ENCODE data around the gene ZBTB14.

ZBTB14 gene

DNA sequence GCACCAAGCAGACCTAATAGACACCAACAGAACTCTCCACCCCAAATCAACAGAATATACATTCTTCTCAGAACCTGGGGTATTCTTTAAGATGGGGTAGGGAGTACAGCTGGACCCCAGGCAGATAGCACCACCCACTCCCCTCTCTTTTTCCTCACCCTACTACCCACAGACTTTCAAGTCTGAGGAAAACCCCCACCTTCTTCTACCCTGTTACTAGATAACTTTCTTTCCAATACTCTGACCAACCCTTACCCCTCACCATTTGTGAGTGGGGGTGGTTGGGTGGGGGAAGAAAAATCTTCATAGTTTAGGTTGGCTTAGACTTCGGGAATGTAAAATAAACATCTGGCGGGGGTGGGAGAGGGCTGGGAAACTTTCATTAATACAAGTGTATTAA lies 20.3 kb upstream of the ZBTB14 start:
- no peak for DNase-seq
- no peak overlapping the region for H2BK5ac ChIP-seq (ENCODE audit: low read length)
- H3K4me3 ChIP-seq (ENCODE audit: low read length), result no peak overlapping the region
- no peak overlapping the region for H2BK120ac ChIP-seq (ENCODE audit: low read depth, low read length)
- H3K56ac ChIP-seq (ENCODE audit: low read length), result no peak overlapping the region
- no peak overlapping the region for H3K4ac ChIP-seq (ENCODE audit: low read depth, low read length)
- H3K4me1 ChIP-seq (ENCODE audit: control insufficient read depth, low read depth, low read length), result no peaks in the 10 kb centered on the region
- no peak overlapping the region for H3K9ac ChIP-seq (ENCODE audit: low read length)
- H3K27ac ChIP-seq (ENCODE audit: low read depth, low read length), result no peak overlapping the region
- H4K8ac ChIP-seq (ENCODE audit: low read depth, low read length), result no peak overlapping the region
- no peaks in the 10 kb centered on the region for H3K79me1 ChIP-seq (ENCODE audit: low read length)
- no peak overlapping the region for H3K23ac ChIP-seq (ENCODE audit: low read length)
- H3K36me3 ChIP-seq (ENCODE audit: control insufficient read depth, insufficient read depth, low read length), result no peaks in the 10 kb centered on the region
- no peak overlapping the region for H2AK5ac ChIP-seq (ENCODE audit: low read length)
- no peaks in the 10 kb centered on the region for H3K27me3 ChIP-seq (ENCODE audit: insufficient read depth, low read length, poor library complexity)
- no peak overlapping the region for H3K18ac ChIP-seq (ENCODE audit: low read length)
- H3K79me2 ChIP-seq (ENCODE audit: control insufficient read depth, insufficient read depth, low read length), result no peaks in the 10 kb centered on the region
- no peak overlapping the region for H3K4me2 ChIP-seq (ENCODE audit: low read length)
- WGBS (ENCODE audit: extremely low coverage, insufficient coverage, low lambda C conversion rate), result no CpG with 5 or more reads among the region's 2 CpGs
- no peak overlapping the region for H4K5ac ChIP-seq (ENCODE audit: low read length)
- H2BK15ac ChIP-seq (replicated peaks; ENCODE audit: low read depth), result no peak overlapping the region

- H3K18ac ChIP-seq (ENCODE audit: low read length), result no peak overlapping the region
- H2AK5ac ChIP-seq (ENCODE audit: low read length), result no peak overlapping the region
- H3K23ac ChIP-seq (ENCODE audit: low read length), result no peak overlapping the region
- DNase-seq, result no peak
- no peak overlapping the region for H3K4ac ChIP-seq (ENCODE audit: low read depth, low read length)
- H3K79me1 ChIP-seq (ENCODE audit: low read length), result no peaks in the 10 kb centered on the region
- H3K4me1 ChIP-seq (ENCODE audit: control insufficient read depth, low read depth, low read length), result no peaks in the 10 kb centered on the region
- H3K27me3 ChIP-seq (ENCODE audit: insufficient read depth, low read length, poor library complexity), result no peaks in the 10 kb centered on the region
- no peak overlapping the region for H4K5ac ChIP-seq (ENCODE audit: low read length)
- H3K56ac ChIP-seq (ENCODE audit: low read length), result no peak overlapping the region
- no peak overlapping the region for H3K4me2 ChIP-seq (ENCODE audit: low read length)
- H2BK5ac ChIP-seq (ENCODE audit: low read length), result no peak overlapping the region
- H3K36me3 ChIP-seq (ENCODE audit: control insufficient read depth, insufficient read depth, low read length), result no peaks in the 10 kb centered on the region
- WGBS (ENCODE audit: extremely low coverage, insufficient coverage, low lambda C conversion rate), result no CpG with 5 or more reads among the region's 6 CpGs
- H3K9ac ChIP-seq (ENCODE audit: low read length), result no peak overlapping the region
- H2BK15ac ChIP-seq (replicated peaks; ENCODE audit: low read depth), result no peak overlapping the region
- no peak overlapping the region for H2BK120ac ChIP-seq (ENCODE audit: low read depth, low read length)
- H3K27ac ChIP-seq (ENCODE audit: low read depth, low read length), result no peak overlapping the region
- no peak overlapping the region for H4K8ac ChIP-seq (ENCODE audit: low read depth, low read length)
- H3K4me3 ChIP-seq (ENCODE audit: low read length), result no peak overlapping the region
- H3K79me2 ChIP-seq (ENCODE audit: control insufficient read depth, insufficient read depth, low read length), result no peaks in the 10 kb centered on the region
Observed at GRCh38 chr18:5311301-5311989, 15.9 kb upstream of the ZBTB14 start.

DNA sequence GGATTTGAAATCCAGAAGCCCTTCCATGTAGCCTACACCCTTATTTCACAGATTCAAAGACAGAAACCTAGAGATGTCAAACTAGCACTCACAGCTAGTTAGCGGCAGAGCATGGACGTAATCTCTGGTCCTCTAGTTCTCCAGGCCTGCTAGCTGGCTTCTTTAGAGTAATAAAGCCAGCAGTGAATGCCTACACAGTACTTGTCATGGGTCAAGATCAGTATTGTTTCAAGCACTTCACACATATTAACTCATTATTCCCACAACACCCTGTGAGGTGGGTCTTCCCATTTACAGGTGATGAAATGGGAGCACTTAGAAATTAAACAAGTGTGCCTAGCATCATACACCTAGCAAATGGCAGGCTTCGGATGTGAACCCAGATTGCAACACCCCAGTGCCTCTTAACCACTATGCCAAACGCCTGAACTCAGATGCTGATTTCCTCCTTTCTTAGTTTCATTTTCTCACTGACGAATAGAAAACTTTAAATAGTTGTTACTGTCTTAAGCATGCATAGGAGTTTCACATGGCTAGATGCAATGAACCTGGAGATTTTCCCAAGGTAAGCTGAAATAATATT lies 14.5 kb upstream of the ZBTB14 start:
- no peak overlapping the region for H4K5ac ChIP-seq (ENCODE audit: low read length)
- H3K79me2 ChIP-seq (ENCODE audit: control insufficient read depth, insufficient read depth, low read length), result no peaks in the 10 kb centered on the region
- no peak overlapping the region for H3K4me2 ChIP-seq (ENCODE audit: low read length)
- no peak overlapping the region for H2BK5ac ChIP-seq (ENCODE audit: low read length)
- no peaks in the 10 kb centered on the region for H3K27me3 ChIP-seq (ENCODE audit: insufficient read depth, low read length, poor library complexity)
- no peak overlapping the region for H2BK15ac ChIP-seq (replicated peaks; ENCODE audit: low read depth)
- no peak overlapping the region for H2BK120ac ChIP-seq (ENCODE audit: low read depth, low read length)
- H3K4ac ChIP-seq (ENCODE audit: low read depth, low read length), result no peak overlapping the region
- no CpG with 5 or more reads among the region's 5 CpGs for WGBS (ENCODE audit: extremely low coverage, insufficient coverage, low lambda C conversion rate)
- no peaks in the 10 kb centered on the region for H3K4me1 ChIP-seq (ENCODE audit: control insufficient read depth, low read depth, low read length)
- H3K79me1 ChIP-seq (ENCODE audit: low read length), result no peaks in the 10 kb centered on the region
- H3K4me3 ChIP-seq (ENCODE audit: low read length), result no peak overlapping the region
- H2AK5ac ChIP-seq (ENCODE audit: low read length), result no peak overlapping the region
- no peak overlapping the region for H4K8ac ChIP-seq (ENCODE audit: low read depth, low read length)
- H3K36me3 ChIP-seq (ENCODE audit: control insufficient read depth, insufficient read depth, low read length), result no peaks in the 10 kb centered on the region
- H3K9ac ChIP-seq (ENCODE audit: low read length), result no peak overlapping the region
- H3K18ac ChIP-seq (ENCODE audit: low read length), result no peak overlapping the region
- no peak overlapping the region for H3K56ac ChIP-seq (ENCODE audit: low read length)
- no peak overlapping the region for H3K27ac ChIP-seq (ENCODE audit: low read depth, low read length)
- H3K23ac ChIP-seq (ENCODE audit: low read length), result no peak overlapping the region
- DNase-seq, result no peak

- H2BK5ac ChIP-seq (ENCODE audit: low read length), result no peak overlapping the region
- H3K9ac ChIP-seq (ENCODE audit: low read length), result no peak overlapping the region
- no peak overlapping the region for H3K4ac ChIP-seq (ENCODE audit: low read depth, low read length)
- H3K18ac ChIP-seq (ENCODE audit: low read length), result no peak overlapping the region
- no peak overlapping the region for H4K5ac ChIP-seq (ENCODE audit: low read length)
- no CpG with 5 or more reads among the region's 2 CpGs for WGBS (ENCODE audit: extremely low coverage, insufficient coverage, low lambda C conversion rate)
- no peak overlapping the region for H4K8ac ChIP-seq (ENCODE audit: low read depth, low read length)
- no peak overlapping the region for H3K4me2 ChIP-seq (ENCODE audit: low read length)
- H3K56ac ChIP-seq (ENCODE audit: low read length), result no peak overlapping the region
- no peak overlapping the region for H2BK15ac ChIP-seq (replicated peaks; ENCODE audit: low read depth)
- H3K23ac ChIP-seq (ENCODE audit: low read length), result no peak overlapping the region
- H3K79me2 ChIP-seq (ENCODE audit: control insufficient read depth, insufficient read depth, low read length), result no peaks in the 10 kb centered on the region
- no peaks in the 10 kb centered on the region for H3K79me1 ChIP-seq (ENCODE audit: low read length)
- no peak overlapping the region for H3K4me3 ChIP-seq (ENCODE audit: low read length)
- H3K27me3 ChIP-seq (ENCODE audit: insufficient read depth, low read length, poor library complexity), result no peaks in the 10 kb centered on the region
- H2AK5ac ChIP-seq (ENCODE audit: low read length), result no peak overlapping the region
- no peak overlapping the region for H2BK120ac ChIP-seq (ENCODE audit: low read depth, low read length)
- H3K36me3 ChIP-seq (ENCODE audit: control insufficient read depth, insufficient read depth, low read length), result no peaks in the 10 kb centered on the region
- no peak for DNase-seq
- H3K4me1 ChIP-seq (ENCODE audit: control insufficient read depth, low read depth, low read length), result no peaks in the 10 kb centered on the region
- no peak overlapping the region for H3K27ac ChIP-seq (ENCODE audit: low read depth, low read length)
Observed at GRCh38 chr18:5305835-5306234, 10.3 kb upstream of the ZBTB14 start.

DNA sequence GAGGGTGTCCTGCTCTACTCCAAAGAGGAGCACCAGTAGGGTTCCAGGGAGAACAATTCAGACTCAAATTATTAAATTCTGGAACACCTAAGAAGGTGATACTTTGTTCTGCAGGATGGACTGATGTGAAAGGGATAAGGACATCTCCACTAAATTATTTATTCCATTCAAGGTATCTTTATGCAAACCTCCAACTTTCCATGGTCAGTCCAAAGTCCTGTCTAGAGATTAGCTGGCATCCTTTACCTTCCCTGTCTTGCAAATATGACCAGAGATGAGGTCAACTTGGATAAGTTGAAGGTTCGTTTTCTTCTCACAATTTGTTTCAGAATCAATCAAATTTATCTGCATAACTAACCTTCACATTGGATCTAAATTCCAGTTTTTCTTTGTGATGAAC lies 8.7 kb upstream of the ZBTB14 start:
- no peaks in the 10 kb centered on the region for H3K27me3 ChIP-seq (ENCODE audit: insufficient read depth, low read length, poor library complexity)
- H3K79me1 ChIP-seq (ENCODE audit: low read length), result no peaks in the 10 kb centered on the region
- no peak for DNase-seq
- no peak overlapping the region for H2BK120ac ChIP-seq (ENCODE audit: low read depth, low read length)
- H4K5ac ChIP-seq (ENCODE audit: low read length), result no peak overlapping the region
- no peaks in the 10 kb centered on the region for H3K79me2 ChIP-seq (ENCODE audit: control insufficient read depth, insufficient read depth, low read length)
- no peak overlapping the region for H3K27ac ChIP-seq (ENCODE audit: low read depth, low read length)
- H3K4me2 ChIP-seq (ENCODE audit: low read length), result no peak overlapping the region
- H3K4ac ChIP-seq (ENCODE audit: low read depth, low read length), result no peak overlapping the region
- H3K4me3 ChIP-seq (ENCODE audit: low read length), result no peak overlapping the region
- H3K4me1 ChIP-seq (ENCODE audit: control insufficient read depth, low read depth, low read length), result no peaks in the 10 kb centered on the region
- H3K9ac ChIP-seq (ENCODE audit: low read length), result no peak overlapping the region
- WGBS (ENCODE audit: extremely low coverage, insufficient coverage, low lambda C conversion rate), result no CpG with 5 or more reads among the region's 1 CpG
- no peak overlapping the region for H2BK5ac ChIP-seq (ENCODE audit: low read length)
- no peak overlapping the region for H3K23ac ChIP-seq (ENCODE audit: low read length)
- no peak overlapping the region for H2AK5ac ChIP-seq (ENCODE audit: low read length)
- H3K36me3 ChIP-seq (ENCODE audit: control insufficient read depth, insufficient read depth, low read length), result no peaks in the 10 kb centered on the region
- no peak overlapping the region for H2BK15ac ChIP-seq (replicated peaks; ENCODE audit: low read depth)
- no peak overlapping the region for H3K56ac ChIP-seq (ENCODE audit: low read length)
- H4K8ac ChIP-seq (ENCODE audit: low read depth, low read length), result no peak overlapping the region
- no peak overlapping the region for H3K18ac ChIP-seq (ENCODE audit: low read length)

GRCh38 chr18:5303636-5304035 lies 8.1 kb upstream of the ZBTB14 start:
- H3K4me3 ChIP-seq (ENCODE audit: low read length), result no peak overlapping the region
- H3K79me2 ChIP-seq (ENCODE audit: control insufficient read depth, insufficient read depth, low read length), result no peaks in the 10 kb centered on the region
- no peak for DNase-seq
- no peaks in the 10 kb centered on the region for H3K4me1 ChIP-seq (ENCODE audit: control insufficient read depth, low read depth, low read length)
- no peak overlapping the region for H2BK5ac ChIP-seq (ENCODE audit: low read length)
- no CpG with 5 or more reads among the region's 1 CpG for WGBS (ENCODE audit: extremely low coverage, insufficient coverage, low lambda C conversion rate)
- H3K23ac ChIP-seq (ENCODE audit: low read length), result no peak overlapping the region
- no peak overlapping the region for H3K4me2 ChIP-seq (ENCODE audit: low read length)
- H4K5ac ChIP-seq (ENCODE audit: low read length), result no peak overlapping the region
- no peak overlapping the region for H3K9ac ChIP-seq (ENCODE audit: low read length)
- H3K36me3 ChIP-seq (ENCODE audit: control insufficient read depth, insufficient read depth, low read length), result no peaks in the 10 kb centered on the region
- H3K27me3 ChIP-seq (ENCODE audit: insufficient read depth, low read length, poor library complexity), result no peaks in the 10 kb centered on the region
- no peak overlapping the region for H4K8ac ChIP-seq (ENCODE audit: low read depth, low read length)
- no peak overlapping the region for H3K4ac ChIP-seq (ENCODE audit: low read depth, low read length)
- H3K56ac ChIP-seq (ENCODE audit: low read length), result no peak overlapping the region
- H2BK120ac ChIP-seq (ENCODE audit: low read depth, low read length), result no peak overlapping the region
- H3K27ac ChIP-seq (ENCODE audit: low read depth, low read length), result no peak overlapping the region
- H2AK5ac ChIP-seq (ENCODE audit: low read length), result no peak overlapping the region
- no peak overlapping the region for H2BK15ac ChIP-seq (replicated peaks; ENCODE audit: low read depth)
- H3K18ac ChIP-seq (ENCODE audit: low read length), result no peak overlapping the region
- no peaks in the 10 kb centered on the region for H3K79me1 ChIP-seq (ENCODE audit: low read length)

All from mesendoderm (in vitro differentiated cells).